ENCODE data around the gene FALEC.

- TF ChIP-seq CTCF (IDR thresholded peaks at IDR 0.05) (no peak), POLR2A (IDR thresholded peaks at IDR 0.05) (peak; percentile 2)
These were observed 60.2 kb downstream of the FALEC start for GRCh38 chr1:150575518-150576366.
